Ishikawa (cell line): ENCODE results near the gene NECTIN1.

Source experiments
- NFIC ChIP-seq: IDR thresholded peaks from 2 replicates; pipeline ENCODE4 v1.6.1; 2012
- RAD21 ChIP-seq: IDR thresholded peaks from 2 replicates; pipeline ENCODE4 v1.6.1; 2012; ENCODE audit warnings: low read depth
- REST ChIP-seq: IDR thresholded peaks from 2 replicates; pipeline ENCODE4 v1.6.1; 2012; ENCODE audit warnings: low read depth, mild to moderate bottlenecking
- TCF12 ChIP-seq: IDR thresholded peaks from 2 replicates; pipeline ENCODE4 v1.6.1; 2012; ENCODE audit warnings: low read depth
- TEAD4 ChIP-seq: IDR thresholded peaks from 2 replicates; pipeline ENCODE4 v1.6.1; 2012
- TF ChIP-seq, protein P1 (sequence below): IDR thresholded peaks from 2 replicates; pipeline ENCODE4 v1.6.1; 2012

DNA sequence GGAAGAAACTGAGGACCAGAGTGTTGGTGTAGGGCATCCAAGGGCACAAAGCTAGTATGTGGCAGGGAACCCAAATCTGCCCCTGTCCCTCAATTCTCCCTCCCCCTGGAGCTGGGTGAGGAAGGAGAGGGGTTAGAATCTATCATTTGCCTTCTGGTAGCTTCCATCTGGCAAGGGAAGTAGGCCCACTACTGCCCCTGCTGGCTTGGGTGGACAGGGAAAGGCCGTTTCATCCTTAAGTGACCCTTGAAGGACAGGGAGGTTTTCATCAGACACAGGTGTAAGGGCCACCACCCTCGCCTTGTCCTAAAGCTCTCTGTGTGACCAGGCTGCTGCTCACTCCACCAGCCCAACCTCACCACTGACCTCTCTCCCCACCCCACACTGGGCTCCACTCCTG, 22.1 kb downstream of the NECTIN1 start:
- TF ChIP-seq TEAD4 (no peak), NFIC (no peak), REST (no peak), RAD21 (no peak), TCF12 (no peak)
- TF ChIP-seq, protein P1, sequence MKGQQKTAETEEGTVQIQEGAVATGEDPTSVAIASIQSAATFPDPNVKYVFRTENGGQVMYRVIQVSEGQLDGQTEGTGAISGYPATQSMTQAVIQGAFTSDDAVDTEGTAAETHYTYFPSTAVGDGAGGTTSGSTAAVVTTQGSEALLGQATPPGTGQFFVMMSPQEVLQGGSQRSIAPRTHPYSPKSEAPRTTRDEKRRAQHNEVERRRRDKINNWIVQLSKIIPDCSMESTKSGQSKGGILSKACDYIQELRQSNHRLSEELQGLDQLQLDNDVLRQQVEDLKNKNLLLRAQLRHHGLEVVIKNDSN = no peak
